Measurements from ENCODE around the gene H6PD. TPM values are rescaled to one million over a fixed set of nuclear protein-coding genes. Genes with fewer than 3 reads are reported as not detected.

H6PD gene
- total RNA-seq, 1 donor from 2014 or later = 37.0 TPM

DNA sequence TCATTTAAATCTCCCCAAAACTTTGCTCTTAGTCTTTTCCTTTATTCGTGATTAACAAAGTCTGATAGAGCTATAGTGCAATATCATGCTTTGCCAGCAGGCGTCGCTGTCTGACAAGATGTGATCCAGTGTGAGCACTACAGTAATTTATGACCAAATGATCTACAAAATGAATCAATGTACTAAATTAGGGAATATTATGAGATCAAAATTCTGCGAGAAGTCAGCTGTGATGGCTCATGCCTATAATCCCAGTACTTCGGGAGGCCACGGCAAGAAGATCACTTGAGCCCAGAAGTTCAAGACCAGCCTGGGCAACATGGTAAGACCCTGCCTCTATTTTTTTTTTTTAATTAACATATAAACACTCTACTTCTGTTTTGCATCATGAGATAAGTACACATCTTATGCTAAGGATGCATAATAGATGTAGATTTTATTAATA lies 54.5 kb downstream of the H6PD start:
- peaks cover 18% of the 10 kb centered on the region for H3K4me1 Mint-ChIP-seq (ENCODE audit: low read depth)
- no peaks in the 10 kb centered on the region for H3K27me3 Mint-ChIP-seq (ENCODE audit: low read depth)
- no peak overlapping the region for H3K4me3 Mint-ChIP-seq (ENCODE audit: unreplicated experiment)
- DNase-seq (ENCODE audit: low spot score) = no peak
- TF ChIP-seq, protein P1, sequence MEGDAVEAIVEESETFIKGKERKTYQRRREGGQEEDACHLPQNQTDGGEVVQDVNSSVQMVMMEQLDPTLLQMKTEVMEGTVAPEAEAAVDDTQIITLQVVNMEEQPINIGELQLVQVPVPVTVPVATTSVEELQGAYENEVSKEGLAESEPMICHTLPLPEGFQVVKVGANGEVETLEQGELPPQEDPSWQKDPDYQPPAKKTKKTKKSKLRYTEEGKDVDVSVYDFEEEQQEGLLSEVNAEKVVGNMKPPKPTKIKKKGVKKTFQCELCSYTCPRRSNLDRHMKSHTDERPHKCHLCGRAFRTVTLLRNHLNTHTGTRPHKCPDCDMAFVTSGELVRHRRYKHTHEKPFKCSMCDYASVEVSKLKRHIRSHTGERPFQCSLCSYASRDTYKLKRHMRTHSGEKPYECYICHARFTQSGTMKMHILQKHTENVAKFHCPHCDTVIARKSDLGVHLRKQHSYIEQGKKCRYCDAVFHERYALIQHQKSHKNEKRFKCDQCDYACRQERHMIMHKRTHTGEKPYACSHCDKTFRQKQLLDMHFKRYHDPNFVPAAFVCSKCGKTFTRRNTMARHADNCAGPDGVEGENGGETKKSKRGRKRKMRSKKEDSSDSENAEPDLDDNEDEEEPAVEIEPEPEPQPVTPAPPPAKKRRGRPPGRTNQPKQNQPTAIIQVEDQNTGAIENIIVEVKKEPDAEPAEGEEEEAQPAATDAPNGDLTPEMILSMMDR (IDR thresholded peaks at IDR 0.05) = peak; percentile 90
- H3K27ac Mint-ChIP-seq (ENCODE audit: unreplicated experiment) = no peak overlapping the region
- peaks cover 3% of the 10 kb centered on the region for H3K36me3 Mint-ChIP-seq (ENCODE audit: low read depth)
- peaks cover 18% of the 10 kb centered on the region for H3K9me3 Mint-ChIP-seq (ENCODE audit: low read depth)

DNA sequence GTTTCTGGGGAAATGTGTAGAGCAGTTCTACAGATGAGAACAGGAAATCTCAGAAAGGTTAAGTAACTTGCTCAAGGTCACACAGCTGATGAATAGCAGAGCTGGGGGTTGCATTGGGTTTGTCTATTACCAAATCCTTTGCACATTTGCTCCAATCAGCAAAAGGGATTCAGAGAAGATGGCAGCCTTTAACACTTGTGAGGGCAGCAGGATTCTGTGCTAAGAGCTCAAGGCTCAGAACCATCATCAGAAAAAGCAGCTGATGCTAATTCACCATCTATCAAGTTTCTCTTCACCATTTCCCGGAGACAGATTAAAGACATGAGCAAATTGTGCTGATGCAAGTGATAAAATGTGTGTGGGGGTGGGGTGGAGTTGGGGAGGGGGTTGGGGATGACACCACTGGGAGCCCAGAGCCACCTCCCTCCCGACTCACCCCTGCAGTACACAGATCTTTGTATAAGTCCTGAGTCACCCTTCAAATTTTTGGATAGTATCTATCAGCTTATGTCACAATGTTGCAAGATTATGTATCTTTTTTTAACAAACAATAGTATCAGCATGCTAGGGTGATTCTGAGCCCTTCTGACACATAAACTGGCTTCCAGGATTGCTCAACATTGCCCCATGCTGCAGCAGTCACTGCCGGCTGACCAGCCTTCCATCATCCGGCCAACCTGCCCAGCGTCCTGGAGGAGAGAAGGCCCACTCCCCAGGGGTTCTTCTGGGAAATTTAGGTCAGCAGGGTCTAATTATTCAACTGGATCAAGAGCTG lies 55.3 kb downstream of the H6PD start:
- Mint-ChIP-seq H3K4me1 (ENCODE audit: low read depth) (peaks cover 19% of the 10 kb centered on the region), H3K4me3 (ENCODE audit: unreplicated experiment) (no peak overlapping the region), H3K36me3 (ENCODE audit: low read depth) (peaks cover 3% of the 10 kb centered on the region), H3K27ac (ENCODE audit: unreplicated experiment) (peak overlapping the region; percentile 80), H3K9me3 (ENCODE audit: low read depth) (peaks cover 10% of the 10 kb centered on the region), H3K27me3 (ENCODE audit: low read depth) (no peaks in the 10 kb centered on the region)
- DNase-seq (ENCODE audit: low spot score) = no peak
- TF ChIP-seq, protein P1 (IDR thresholded peaks at IDR 0.05) = no peak

DNA sequence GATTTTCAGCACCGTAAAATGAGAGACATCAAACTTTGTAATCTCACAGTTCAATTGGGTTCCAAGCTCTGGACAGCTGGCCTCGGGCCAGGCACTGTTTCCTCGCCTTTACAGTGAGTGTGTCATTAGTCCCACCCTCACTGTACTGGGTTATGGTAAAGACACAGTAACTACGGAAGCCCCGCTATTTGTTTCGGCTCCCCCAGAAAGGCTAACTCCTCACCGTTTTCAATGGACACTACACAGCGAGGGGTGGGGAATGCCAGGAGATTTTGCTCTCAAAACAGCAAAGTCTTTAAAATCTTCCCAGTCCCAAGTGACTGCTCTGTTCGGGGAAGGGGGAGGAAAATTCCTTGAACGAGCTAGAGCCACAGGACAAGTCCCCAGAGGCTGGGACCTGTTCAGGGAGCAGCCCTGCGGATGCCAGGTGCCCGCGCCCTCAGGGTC lies 57.4 kb downstream of the H6PD start:
- peak overlapping the region; percentile 86 for H3K27ac Mint-ChIP-seq (ENCODE audit: unreplicated experiment)
- no peaks in the 10 kb centered on the region for H3K27me3 Mint-ChIP-seq (ENCODE audit: low read depth)
- peak overlapping the region; percentile 70 for H3K4me3 Mint-ChIP-seq (ENCODE audit: unreplicated experiment)
- peaks cover 39% of the 10 kb centered on the region for H3K4me1 Mint-ChIP-seq (ENCODE audit: low read depth)
- H3K9me3 Mint-ChIP-seq (ENCODE audit: low read depth) = peaks cover 9% of the 10 kb centered on the region
- DNase-seq (ENCODE audit: low spot score) = no peak
- TF ChIP-seq, protein P1 (IDR thresholded peaks at IDR 0.05) = no peak
- H3K36me3 Mint-ChIP-seq (ENCODE audit: low read depth) = peaks cover 12% of the 10 kb centered on the region

DNA sequence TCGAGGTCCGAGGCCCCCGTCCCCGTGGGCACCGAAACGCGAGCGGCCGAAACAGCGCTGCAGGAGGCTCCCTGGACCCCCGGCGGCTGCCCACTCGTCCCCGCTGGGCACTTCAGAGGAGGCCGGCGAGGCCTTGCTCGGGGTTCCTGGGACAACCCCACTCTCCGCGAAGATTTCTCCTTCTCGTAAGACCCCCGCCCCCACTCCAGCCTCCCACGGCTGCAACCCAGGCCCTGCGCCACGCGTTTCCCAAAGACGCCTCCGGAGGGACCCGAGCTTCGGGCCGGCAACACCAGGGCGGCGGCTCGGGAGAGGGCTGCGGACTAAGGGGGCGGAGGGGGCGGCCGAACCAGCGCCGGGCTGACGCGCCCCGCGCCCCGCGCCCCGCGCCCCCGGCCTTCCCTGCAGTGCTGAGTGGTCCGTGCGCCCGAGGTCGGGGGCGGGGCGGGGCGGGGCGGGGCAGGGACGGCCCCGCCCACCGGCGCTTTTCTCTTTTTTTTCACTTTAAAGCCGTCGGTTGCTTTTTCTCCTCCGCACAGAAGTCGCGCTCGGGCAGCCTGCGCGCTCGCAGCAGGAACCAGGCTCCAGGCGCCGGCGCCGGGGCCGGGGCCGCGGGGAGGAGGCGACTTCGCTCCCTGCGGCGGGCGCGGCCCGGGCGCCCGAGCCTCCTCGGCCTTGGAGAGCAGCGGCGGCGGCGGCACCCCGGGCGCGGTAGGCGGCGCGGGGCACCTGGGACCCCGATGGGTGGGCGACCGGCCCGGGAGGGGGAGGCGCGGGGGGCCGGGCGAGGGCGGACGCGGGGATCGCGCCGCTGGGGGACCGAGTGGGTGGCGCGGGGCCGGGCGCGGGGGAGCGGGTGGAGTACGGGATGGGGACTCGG lies 58.0 kb downstream of the H6PD start, which contains the start of gene SPSB1:
Gene SPSB1 (plus strand): TSS at position 534 of the 880 bp plus-strand sequence. CDS start 62,998 bp downstream, outside the sequence.
- peak within 1 kb of the TSS; percentile 70 for H3K4me3 Mint-ChIP-seq (ENCODE audit: unreplicated experiment)
- H3K27me3 Mint-ChIP-seq (ENCODE audit: low read depth) = no peaks in the 10 kb centered on the region
- no peak for DNase-seq (ENCODE audit: low spot score)
- H3K27ac Mint-ChIP-seq (ENCODE audit: unreplicated experiment) = peak within 1 kb of the TSS; percentile 86
- peaks cover 46% of the 10 kb centered on the region for H3K4me1 Mint-ChIP-seq (ENCODE audit: low read depth)
- H3K9me3 Mint-ChIP-seq (ENCODE audit: low read depth) = peaks cover 9% of the 10 kb centered on the region
- peaks cover 19% of the 10 kb centered on the region for H3K36me3 Mint-ChIP-seq (ENCODE audit: low read depth)
- TF ChIP-seq, protein P1 (IDR thresholded peaks at IDR 0.05) = peak; percentile 45

DNA sequence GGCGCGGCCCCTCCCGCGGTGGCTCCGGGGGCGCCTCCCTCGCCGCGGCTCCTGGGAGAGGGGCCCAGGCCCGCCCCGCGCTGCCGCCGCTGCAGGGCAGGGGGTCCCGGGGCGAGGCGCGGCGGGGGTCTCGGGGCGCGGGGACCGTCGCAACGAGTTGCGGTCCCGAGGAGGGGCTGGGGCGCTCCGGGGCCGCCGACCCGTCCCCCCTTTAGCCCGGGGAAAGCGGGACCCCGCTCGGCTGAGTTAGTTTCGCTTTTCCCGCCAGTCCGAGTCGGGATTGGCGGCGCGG lies 58.6 kb downstream of the H6PD start:
- no peak for DNase-seq (ENCODE audit: low spot score)
- no peak overlapping the region for H3K27ac Mint-ChIP-seq (ENCODE audit: unreplicated experiment)
- peaks cover 52% of the 10 kb centered on the region for H3K4me1 Mint-ChIP-seq (ENCODE audit: low read depth)
- H3K9me3 Mint-ChIP-seq (ENCODE audit: low read depth) = peaks cover 7% of the 10 kb centered on the region
- H3K36me3 Mint-ChIP-seq (ENCODE audit: low read depth) = peaks cover 23% of the 10 kb centered on the region
- H3K27me3 Mint-ChIP-seq (ENCODE audit: low read depth) = no peaks in the 10 kb centered on the region
- TF ChIP-seq, protein P1 (IDR thresholded peaks at IDR 0.05) = no peak
- no peak overlapping the region for H3K4me3 Mint-ChIP-seq (ENCODE audit: unreplicated experiment)

Measured in chondrocyte (in vitro differentiated cells).